Bronchial epithelial cell (primary cell): ENCODE results near the gene MITF. TPM values are rescaled to one million over a fixed set of nuclear protein-coding genes. Genes with fewer than 3 reads are reported as not detected.

Source experiments
- DNase-seq: peaks from one replicate; pipeline ENCODE4 v3.0.0-alpha.2; 2010; ENCODE audit warnings: low read depth
- FAIRE-seq: peaks from 2 replicates; lab custom pipeline; 2011; peaks lifted over from hg19 to GRCh38; lab: Jason Lieb, UNC
- H3K27me3 ChIP-seq: 2 replicates; pipeline ENCODE4 v1.5.1; 2011; ENCODE audit warnings: low read length; ENCODE audit not compliant: control insufficient read depth, insufficient read depth
- H3K36me3 ChIP-seq: 2 replicates; pipeline ENCODE4 v1.5.1; 2011; ENCODE audit warnings: low read length; ENCODE audit not compliant: control insufficient read depth, insufficient read depth
- H3K4me3 ChIP-seq: 2 replicates; pipeline ENCODE4 v1.5.1; 2011; ENCODE audit warnings: mild to moderate bottlenecking, low read depth, low read length, control low read depth
- total RNA-seq: library from RNA; depleted of rRNA; stranded (reverse); fragments of >200 nt; gene quantifications from 2 replicates; pipeline ENCODE4 v1.2.1, GENCODE V29; 2014
- TF ChIP-seq, protein P1 (sequence below): IDR thresholded peaks from 2 replicates; pipeline ENCODE4 v1.5.1; 2011; ENCODE audit warnings: mild to moderate bottlenecking, moderate library complexity, low read length, control low read depth, inconsistent platforms; ENCODE audit not compliant: insufficient read depth, severe bottlenecking

Gene MITF
- total RNA-seq, 1 donor from 2014 or later, result 1.6 TPM

DNA sequence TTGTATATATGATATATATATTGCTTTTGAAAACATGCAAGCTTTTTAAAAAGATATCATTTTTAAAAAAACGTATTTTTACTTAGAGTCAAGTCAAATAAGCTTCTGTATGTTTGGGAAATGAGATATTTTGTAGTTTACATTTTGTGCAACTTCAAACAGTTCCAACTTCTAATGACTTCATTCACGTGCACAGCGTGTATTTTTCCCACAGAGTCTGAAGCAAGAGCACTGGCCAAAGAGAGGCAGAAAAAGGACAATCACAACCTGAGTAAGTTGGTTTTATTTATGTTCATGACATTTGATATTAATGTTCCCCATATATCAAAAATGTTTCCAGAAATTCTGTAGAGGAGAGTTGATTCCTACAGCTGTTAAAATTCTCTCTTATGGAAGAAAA, 212.4 kb downstream of the MITF start:
- FAIRE-seq (no peak), DNase-seq (no peak)
- TF ChIP-seq, protein P1, sequence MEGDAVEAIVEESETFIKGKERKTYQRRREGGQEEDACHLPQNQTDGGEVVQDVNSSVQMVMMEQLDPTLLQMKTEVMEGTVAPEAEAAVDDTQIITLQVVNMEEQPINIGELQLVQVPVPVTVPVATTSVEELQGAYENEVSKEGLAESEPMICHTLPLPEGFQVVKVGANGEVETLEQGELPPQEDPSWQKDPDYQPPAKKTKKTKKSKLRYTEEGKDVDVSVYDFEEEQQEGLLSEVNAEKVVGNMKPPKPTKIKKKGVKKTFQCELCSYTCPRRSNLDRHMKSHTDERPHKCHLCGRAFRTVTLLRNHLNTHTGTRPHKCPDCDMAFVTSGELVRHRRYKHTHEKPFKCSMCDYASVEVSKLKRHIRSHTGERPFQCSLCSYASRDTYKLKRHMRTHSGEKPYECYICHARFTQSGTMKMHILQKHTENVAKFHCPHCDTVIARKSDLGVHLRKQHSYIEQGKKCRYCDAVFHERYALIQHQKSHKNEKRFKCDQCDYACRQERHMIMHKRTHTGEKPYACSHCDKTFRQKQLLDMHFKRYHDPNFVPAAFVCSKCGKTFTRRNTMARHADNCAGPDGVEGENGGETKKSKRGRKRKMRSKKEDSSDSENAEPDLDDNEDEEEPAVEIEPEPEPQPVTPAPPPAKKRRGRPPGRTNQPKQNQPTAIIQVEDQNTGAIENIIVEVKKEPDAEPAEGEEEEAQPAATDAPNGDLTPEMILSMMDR, result no peak
- no peak overlapping the region for H3K4me3 ChIP-seq
- H3K36me3 ChIP-seq, result no peaks in the 10 kb centered on the region
- H3K27me3 ChIP-seq, result no peaks in the 10 kb centered on the region

DNA sequence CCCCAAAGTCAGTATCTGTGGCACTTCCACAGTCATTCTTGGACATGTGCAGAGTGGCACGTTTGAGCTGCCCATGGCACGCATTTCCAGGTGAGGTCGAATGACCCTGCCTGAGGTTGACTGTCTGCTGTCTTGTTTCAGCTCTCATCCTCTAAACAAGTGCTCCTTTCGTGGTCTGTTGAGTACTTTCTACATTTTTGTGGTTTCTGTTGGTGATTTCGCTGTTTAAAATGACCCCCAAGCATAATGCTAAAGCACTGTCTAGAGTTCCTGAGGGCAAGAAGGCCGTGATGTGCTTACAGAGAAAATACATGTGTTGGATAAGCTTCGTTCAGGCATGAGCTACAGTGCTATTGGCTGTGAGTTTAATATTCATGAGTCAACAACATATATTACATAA, 220.3 kb downstream of the MITF start:
- Histone ChIP-seq H3K27me3 (no peaks in the 10 kb centered on the region), H3K36me3 (no peaks in the 10 kb centered on the region), H3K4me3 (no peak overlapping the region)
- FAIRE-seq (no peak), DNase-seq (no peak)
- TF ChIP-seq, protein P1, result no peak

- FAIRE-seq (no peak), DNase-seq (no peak)
- TF ChIP-seq, protein P1, result no peak
- peaks cover 4% of the 10 kb centered on the region for H3K36me3 ChIP-seq
- H3K27me3 ChIP-seq, result no peaks in the 10 kb centered on the region
- no peak overlapping the region for H3K4me3 ChIP-seq
Measured at GRCh38 chr3:69961706-69962439, 222.6 kb downstream of the MITF start.

- no peak for FAIRE-seq
- DNase-seq, result no peak
Measured at GRCh38 chr3:69963643-69964042, 224.4 kb downstream of the MITF start.

GRCh38 chr3:69967156-69967555, 227.9 kb downstream of the MITF start:
- no peak overlapping the region for H3K4me3 ChIP-seq
- no peaks in the 10 kb centered on the region for H3K27me3 ChIP-seq
- FAIRE-seq (no peak), DNase-seq (no peak)
- H3K36me3 ChIP-seq, result peaks cover 4% of the 10 kb centered on the region
- TF ChIP-seq, protein P1, result no peak

More at GRCh38 chr3:69963643-69964042, 224.4 kb downstream of the MITF start:
- peaks cover 4% of the 10 kb centered on the region for H3K36me3 ChIP-seq
- H3K4me3 ChIP-seq, result no peak overlapping the region
- TF ChIP-seq, protein P1, result no peak
- no peaks in the 10 kb centered on the region for H3K27me3 ChIP-seq
